ENCODE measurements around the gene NRSN2. TPM values are rescaled to one million over a fixed set of nuclear protein-coding genes. Genes with fewer than 3 reads are reported as not detected.

Gene NRSN2
- total RNA-seq, 1 donor from 2014 or later: 23.9 TPM

Other genes with a start within 250 kb of the NRSN2 start
- gene DEFB126, start 204.5 kb upstream of the NRSN2 start, total RNA-seq: not detected
- gene DEFB127, start 189.7 kb upstream of the NRSN2 start, total RNA-seq: not detected
- gene DEFB128, start 157.4 kb upstream of the NRSN2 start, total RNA-seq: not detected
- gene DEFB129, start 119.9 kb upstream of the NRSN2 start, total RNA-seq: not detected
- not detected for gene DEFB132, start 89.4 kb upstream of the NRSN2 start, total RNA-seq
- gene C20orf96, start 56.4 kb upstream of the NRSN2 start, total RNA-seq: 3.7 TPM
- gene ZCCHC3, start 49.5 kb upstream of the NRSN2 start, total RNA-seq: 10.4 TPM
- gene SOX12, start 21.6 kb upstream of the NRSN2 start, total RNA-seq: 10.6 TPM
- gene TRIB3, start 33.6 kb downstream of the NRSN2 start, total RNA-seq: 1.3 TPM
- gene RBCK1, start 61.2 kb downstream of the NRSN2 start, total RNA-seq: 44.3 TPM
- gene TBC1D20, start 115.4 kb downstream of the NRSN2 start, total RNA-seq: 26.5 TPM
- 111 TPM for gene CSNK2A1, start 196.7 kb downstream of the NRSN2 start, total RNA-seq